GM19463 (cell line): ENCODE results near the gene AAK1.
"Not testable (repeated sequence)": the region's sequence is repeated elsewhere in the genome, so short reads cannot be mapped to it uniquely, and the experiment has no call there.

Experiments used
- ATAC-seq: cut with Tn5 transposase; IDR thresholded peaks from one replicate; pipeline ENCODE4 v1.9.1; 2021; ENCODE audit warnings: mild to moderate bottlenecking, moderate library complexity; ENCODE audit not compliant: unreplicated experiment

AAK1 gene

DNA sequence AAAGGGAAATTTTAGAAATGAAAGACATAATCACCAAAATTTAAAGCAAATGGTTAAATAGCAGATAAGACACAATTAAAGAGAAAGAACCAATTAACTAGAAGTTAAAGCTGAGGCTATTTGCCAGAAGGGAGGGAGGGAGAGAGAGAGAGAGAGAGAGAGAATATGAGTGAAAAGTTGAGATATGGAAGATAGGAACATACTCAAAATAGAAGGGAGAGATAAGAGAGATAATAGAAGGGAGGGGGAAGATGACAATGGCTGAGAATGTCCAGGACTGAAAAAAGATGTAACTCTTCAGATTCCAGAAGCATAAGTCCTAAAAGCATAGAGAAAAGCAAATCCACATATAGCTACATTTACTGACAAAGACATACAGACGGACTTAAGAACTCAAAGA lies 17.1 kb upstream of the AAK1 start:
- ATAC-seq = no peak

DNA sequence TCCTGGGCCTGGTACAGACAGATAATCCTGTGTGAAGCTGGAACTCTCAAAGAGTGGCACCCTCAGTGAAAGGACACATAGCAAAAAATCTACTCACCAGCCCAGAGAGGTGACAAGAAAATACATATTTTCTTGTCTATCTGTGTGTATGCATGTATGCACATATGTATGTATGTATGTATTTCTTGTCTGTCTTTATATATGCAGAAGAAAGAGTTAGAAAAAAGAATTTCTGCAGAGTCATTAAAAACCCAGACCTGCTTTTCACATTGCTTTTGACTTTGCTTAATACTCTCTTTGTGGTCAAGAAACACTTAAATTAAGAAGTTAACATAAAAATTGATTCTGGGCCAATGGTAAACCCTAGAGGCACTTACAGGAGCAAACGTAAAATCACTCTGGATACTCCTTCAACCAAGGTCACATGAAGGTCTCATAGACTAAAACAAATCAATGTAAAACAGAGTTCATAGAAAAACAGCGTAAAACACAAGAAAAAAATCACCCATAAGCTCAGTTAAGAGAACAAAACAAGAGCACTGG lies 16.5 kb upstream of the AAK1 start:
- no peak for ATAC-seq

DNA sequence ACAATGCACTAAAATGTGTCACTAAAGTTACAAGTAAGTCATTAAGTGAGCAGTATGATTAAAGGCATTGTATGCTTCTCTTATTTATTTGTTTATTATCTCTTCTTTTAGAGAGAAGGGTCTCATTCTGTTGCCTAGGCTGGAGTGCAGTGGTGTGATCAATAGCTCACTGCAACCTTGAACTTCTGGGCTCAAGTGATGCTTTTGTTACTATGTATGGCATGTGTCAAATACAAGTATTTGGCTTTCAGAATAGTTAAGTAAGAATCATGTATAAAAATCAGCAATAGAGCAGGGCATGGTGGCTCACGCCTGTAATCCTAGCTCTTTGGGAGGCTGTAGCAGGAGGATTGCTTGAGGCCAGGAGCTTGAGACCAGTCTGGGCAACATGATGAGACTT lies 15.8 kb upstream of the AAK1 start:
- no peak for ATAC-seq

DNA sequence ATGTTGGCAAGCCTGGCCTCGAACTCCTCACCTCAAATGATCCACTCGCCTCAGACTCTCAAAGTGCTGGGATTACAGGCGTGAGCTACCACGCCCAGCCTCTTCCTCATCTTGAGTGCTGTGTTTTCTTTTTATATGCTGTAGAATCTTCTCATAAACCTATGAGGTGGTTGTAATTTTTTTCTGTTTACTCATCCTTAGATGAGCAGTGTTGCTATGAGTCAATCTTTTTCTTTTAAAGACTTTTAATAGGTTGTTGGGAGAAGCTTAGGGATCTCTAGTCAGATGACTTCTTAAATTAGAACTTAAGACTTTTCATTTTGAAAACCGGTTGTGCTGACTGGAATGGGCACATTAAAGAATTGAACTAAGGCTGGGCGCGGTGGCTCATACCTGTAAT lies 8.7 kb upstream of the AAK1 start:
- no peak for ATAC-seq

- not testable (repeated sequence) for ATAC-seq
These were observed 3.7 kb upstream of the AAK1 start for GRCh38 chr2:69647196-69647595.

- ATAC-seq = no peak
These were observed 3.2 kb upstream of the AAK1 start for GRCh38 chr2:69646714-69647113.

- no peak for ATAC-seq
These were observed 2.4 kb upstream of the AAK1 start for GRCh38 chr2:69645921-69646320.

- no peak for ATAC-seq
These were observed 1.5 kb upstream of the AAK1 start for GRCh38 chr2:69645031-69645431.

- no peak for ATAC-seq
These were observed 1.0 kb upstream of the AAK1 start for GRCh38 chr2:69644506-69644979.

GRCh38 chr2:69642709-69643601 lies 584 bp downstream of the AAK1 start:
- no peak for ATAC-seq

DNA sequence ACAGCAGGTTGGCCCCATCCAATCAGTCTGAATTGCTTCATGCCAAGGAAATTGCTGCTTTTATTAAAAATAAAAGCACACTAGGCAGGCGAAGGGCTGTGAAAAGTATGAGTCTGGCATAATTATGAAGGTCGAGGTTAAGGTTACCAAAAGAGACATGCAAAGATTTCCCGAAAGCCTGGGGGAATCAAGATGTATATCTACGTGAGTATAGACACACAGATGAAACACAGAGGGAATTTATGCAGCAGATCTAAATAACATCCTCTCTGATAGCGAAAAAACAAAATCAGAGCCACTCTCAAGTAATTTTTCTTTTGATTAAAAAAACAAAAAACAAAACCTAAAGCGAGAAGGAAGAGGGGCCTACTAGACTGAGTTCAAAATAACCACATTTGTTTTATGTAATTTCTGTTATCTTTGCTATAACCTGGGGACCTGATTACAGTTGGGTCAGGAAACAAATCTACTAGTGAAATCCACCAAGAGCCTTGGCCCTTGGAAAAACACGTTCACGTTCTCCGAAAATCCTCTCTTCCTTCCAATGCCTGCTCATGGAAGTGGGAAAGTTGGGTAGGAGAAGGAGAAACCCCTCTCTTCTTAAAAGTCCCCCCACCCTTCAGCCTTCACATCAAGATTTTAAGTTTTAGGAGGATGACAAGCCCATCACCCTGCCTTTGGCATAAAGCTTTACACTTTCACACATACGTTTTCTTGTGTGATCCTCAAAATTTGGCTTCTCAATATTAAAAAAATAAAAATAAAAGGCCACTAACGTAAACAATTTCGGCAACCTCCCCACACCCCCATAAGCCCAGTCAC lies 1.4 kb downstream of the AAK1 start:
- no peak for ATAC-seq

DNA sequence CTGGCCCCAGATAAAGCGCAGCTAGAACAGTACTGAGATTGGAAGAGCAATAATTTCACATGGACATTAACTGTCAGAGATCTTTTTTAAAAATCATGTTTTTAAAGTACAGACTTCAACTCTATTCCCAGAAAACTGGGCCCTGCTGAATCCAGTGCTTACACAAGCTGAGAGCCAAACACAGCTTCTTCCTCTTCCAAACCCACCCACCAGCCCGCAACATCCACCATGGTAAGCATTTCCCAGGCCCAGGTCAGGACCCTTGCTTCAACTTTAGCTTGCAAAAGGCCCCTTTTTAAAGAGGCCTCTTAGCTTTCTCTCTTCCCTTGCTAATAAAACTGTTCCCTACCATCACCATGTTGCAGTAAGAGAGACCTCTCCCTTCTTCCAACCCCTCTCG lies 2.1 kb downstream of the AAK1 start:
- ATAC-seq = no peak

- ATAC-seq = no peak
These were observed 4.3 kb downstream of the AAK1 start for GRCh38 chr2:69639266-69639665.

GRCh38 chr2:69638630-69639029 lies 4.9 kb downstream of the AAK1 start:
- ATAC-seq = no peak

- ATAC-seq = no peak
These were observed 5.6 kb downstream of the AAK1 start for GRCh38 chr2:69637923-69638322.

DNA sequence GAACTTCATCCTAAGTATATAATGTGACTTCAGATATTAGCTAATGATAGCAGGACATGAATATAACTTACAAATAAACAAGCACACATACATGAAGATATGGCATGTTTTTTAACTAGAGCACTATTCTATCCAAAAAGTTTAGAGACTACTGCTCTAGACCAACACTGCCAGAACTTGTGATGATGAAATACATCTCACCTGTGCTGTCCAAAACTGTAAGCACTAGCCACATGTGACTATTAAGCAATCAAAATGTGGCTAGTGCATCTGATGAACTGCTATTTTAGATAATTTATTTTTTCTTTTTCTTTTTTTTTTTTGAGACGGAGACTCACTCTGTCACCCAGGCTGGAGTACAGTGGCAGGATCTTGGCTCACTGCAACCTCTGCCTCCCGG lies 7.1 kb downstream of the AAK1 start:
- ATAC-seq = no peak

DNA sequence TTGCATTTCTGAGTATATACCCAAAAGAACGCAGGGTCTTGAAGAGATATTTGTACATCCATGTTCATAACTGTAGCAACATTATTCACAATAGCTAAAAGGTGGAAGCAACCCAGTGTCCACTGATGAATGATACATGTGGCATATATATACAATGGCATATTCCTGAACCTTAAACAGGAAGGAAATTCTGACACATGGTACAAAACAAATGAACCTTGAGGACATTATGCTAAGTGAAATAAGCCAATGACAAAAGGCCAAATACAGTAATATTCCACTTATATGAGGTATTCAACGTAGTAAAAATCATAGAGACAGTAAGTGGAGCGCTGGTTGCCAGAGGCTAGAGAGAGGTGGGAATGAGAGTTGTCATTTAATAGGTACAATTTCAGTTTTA lies 8.1 kb downstream of the AAK1 start:
- no peak for ATAC-seq

GRCh38 chr2:69634196-69634821 lies 9.2 kb downstream of the AAK1 start:
- ATAC-seq = no peak

DNA sequence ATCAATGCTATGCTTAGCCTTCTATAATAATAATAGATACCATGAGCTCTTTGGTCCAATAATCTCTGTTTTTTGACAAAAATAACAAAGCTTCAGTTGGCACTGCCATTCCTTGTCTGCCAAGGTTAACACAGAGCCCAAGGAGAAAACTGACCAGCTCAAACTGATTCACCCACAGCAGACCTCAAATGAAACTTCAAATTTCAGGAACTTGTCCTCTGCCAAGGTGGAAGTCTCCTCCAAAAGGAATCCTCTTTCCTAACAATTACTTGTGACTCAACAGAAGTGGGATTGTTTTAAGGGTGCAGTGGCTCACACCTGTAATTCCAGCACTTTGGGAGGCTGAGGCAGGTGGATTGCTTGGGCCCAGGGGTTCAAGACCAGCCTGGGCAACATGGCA lies 12.1 kb downstream of the AAK1 start:
- ATAC-seq = no peak

- ATAC-seq = no peak
These were observed 13.5 kb downstream of the AAK1 start for GRCh38 chr2:69629921-69630608.
